Naive thymus-derived CD4-positive, alpha-beta T cell (primary cell): ENCODE measurements around the gene CPA3. TPM values are rescaled to one million over a fixed set of nuclear protein-coding genes. Genes with fewer than 3 reads are reported as not detected.

Source experiments
- ATAC-seq: fragments of 150-1000 bp; cut with Tn5 transposase; 2 replicates; pipeline ENCODE4 v1.10.0; 2021; ENCODE audit warnings: mild to moderate bottlenecking, moderate library complexity
- CTCF ChIA-PET: fragments of 350-600 bp; sonication (Branson Sonifier 250); formaldehyde crosslinking; loops from one replicate; lab custom pipeline; 2021; ENCODE audit warnings: antibody characterized with exemption; lab: Charles Lee
- POLR2A ChIA-PET: fragments of 350-600 bp; sonication (Branson Sonifier 250); formaldehyde crosslinking; loops from one replicate; lab custom pipeline; 2021; ENCODE audit warnings: antibody characterized with exemption, inconsistent platforms; lab: Charles Lee
- DNase-seq, 9 donors: peaks; one replicate each; pipeline versions ENCODE4 v3.0.0 to v3.0.0-alpha.2; 2020 to 2022; ENCODE audit warnings: mixed read lengths in 1 of 9
- H3K27ac ChIP-seq: one replicate; pipeline ENCODE4 v1.7.0; 2013; ENCODE audit warnings: mild to moderate bottlenecking, low read depth, low read length, moderate library complexity
- H3K27me3 ChIP-seq, 2 donors: one replicate each; pipeline ENCODE4 v1.7.0; 2013; ENCODE audit warnings: low read length in 2 of 2, mild to moderate bottlenecking in 2 of 2, moderate library complexity in 2 of 2; ENCODE audit not compliant: control insufficient read depth in 2 of 2, insufficient read depth in 2 of 2
- H3K36me3 ChIP-seq, 3 experiments: 1 replicate in 2 of 3; 2 replicates in 1 of 3; pipeline ENCODE4 v1.7.0; 2013; ENCODE audit warnings: low read length in 3 of 3, mild to moderate bottlenecking in 3 of 3, moderate library complexity in 1 of 3; ENCODE audit not compliant: insufficient read depth in 3 of 3, control insufficient read depth in 2 of 3
- H3K4me1 ChIP-seq, 2 donors: one replicate each; pipeline ENCODE4 v1.7.0; 2013; ENCODE audit warnings: low read length in 2 of 2, mild to moderate bottlenecking in 2 of 2, moderate library complexity in 1 of 2; ENCODE audit not compliant: control insufficient read depth in 2 of 2, insufficient read depth in 2 of 2
- H3K4me3 ChIP-seq: 2 replicates; pipeline ENCODE4 v1.7.0; 2013; ENCODE audit warnings: mild to moderate bottlenecking, low read length
- H3K9me3 ChIP-seq, 3 experiments: 1 replicate in 2 of 3; 2 replicates in 1 of 3; pipeline ENCODE4 v1.7.0; 2013; ENCODE audit warnings: low read length in 3 of 3; ENCODE audit not compliant: control insufficient read depth in 2 of 3
- H3K27ac Mint-ChIP-seq, 9 donors: one replicate each; pipeline ENCODE4 v1.8.0; 2020 to 2022; ENCODE audit warnings: mixed read lengths in 9 of 9, mild to moderate bottlenecking in 8 of 9, moderate library complexity in 5 of 9, inconsistent platforms in 2 of 9
- H3K27me3 Mint-ChIP-seq, 5 donors: one replicate each; pipeline ENCODE4 v1.8.0; 2021 to 2022; ENCODE audit warnings: mixed read lengths in 5 of 5, mild to moderate bottlenecking in 1 of 5
- H3K36me3 Mint-ChIP-seq, 5 donors: one replicate each; pipeline ENCODE4 v1.8.0; 2020 to 2022; ENCODE audit warnings: mixed read lengths in 5 of 5, mild to moderate bottlenecking in 3 of 5, inconsistent platforms in 1 of 5
- H3K4me1 Mint-ChIP-seq, 7 donors: one replicate each; pipeline ENCODE4 v1.8.0; 2020 to 2022; ENCODE audit warnings: mixed read lengths in 7 of 7, mild to moderate bottlenecking in 3 of 7, inconsistent platforms in 1 of 7
- H3K4me3 Mint-ChIP-seq, 10 donors: one replicate each; pipeline ENCODE4 v1.8.0; 2020 to 2022; ENCODE audit warnings: mild to moderate bottlenecking in 10 of 10, mixed read lengths in 10 of 10, moderate library complexity in 6 of 10, inconsistent platforms in 2 of 10
- H3K9me3 Mint-ChIP-seq, 11 donors: one replicate each; pipeline ENCODE4 v1.8.0; 2020 to 2022; ENCODE audit warnings: mixed read lengths in 11 of 11, mild to moderate bottlenecking in 4 of 11, inconsistent platforms in 1 of 11, moderate library complexity in 1 of 11
- intact Hi-C, 2 donors: fragments of 100-400 bp; cut with micrococcal nuclease; formaldehyde crosslinking; loops; one replicate each; pipeline ENCODE4 v1.15.1; 2023
- polyA plus RNA-seq, 2 donors: library from polyadenylated mRNA; unstranded; fragments of 300-500 nt; fragmentation: Illumina TruSeq; gene quantifications; one replicate each; pipeline ENCODE4 v1.2.3, GENCODE V29; 2021
- total RNA-seq, 6 experiments: library from RNA in 5 of 6; stranded (reverse) in 5 of 6; gene quantifications; 1 replicate in 5 of 6; 2 replicates in 1 of 6; pipeline ENCODE4 v1.2.3 and lab custom pipeline; 2021 to 2026

CPA3 gene
- total and polyA plus RNA-seq, 7 experiments from 2014 or later: 4.1 to 9.9 TPM; not detected in 5

DNA sequence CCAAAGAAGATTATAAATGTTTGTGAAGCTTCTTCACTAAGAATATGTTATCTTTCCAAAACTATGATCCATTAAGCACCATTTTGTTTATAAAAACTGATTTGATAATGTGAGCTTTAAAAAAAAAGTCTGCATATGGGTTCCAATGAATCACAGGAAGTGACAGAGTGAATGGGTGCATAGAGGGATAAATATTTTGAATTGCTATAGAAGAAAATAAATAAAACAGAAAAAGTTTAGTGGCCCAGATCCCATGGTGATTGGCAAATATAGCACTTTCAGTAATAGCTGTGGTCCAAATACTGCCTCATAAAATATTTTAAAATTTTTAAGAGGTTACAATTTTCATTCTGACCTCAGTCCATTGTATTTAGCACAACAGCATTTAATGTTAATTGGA is 19.2 kb downstream of the CPA3 start:
- peaks cover 3 to 20% (median 11%) of the 10 kb centered on the region in 5 donors for H3K27me3 Mint-ChIP-seq
- intact Hi-C loops: no loop called here
- CTCF ChIA-PET: interaction anchor here (0.6 kb wide), 1 partner anchor 62 kb away, joined by 3 read pairs; no protein-coding TSS in a partner anchor
- H3K27ac Mint-ChIP-seq: no peak overlapping the region
- POLR2A ChIA-PET: no interaction called here
- H3K27ac ChIP-seq: no peak overlapping the region
- H3K36me3 Mint-ChIP-seq: no peaks in the 10 kb centered on the region
- no peak for DNase-seq
- ATAC-seq: no peak
- H3K9me3 ChIP-seq: no peaks in the 10 kb centered on the region
- H3K27me3 ChIP-seq: no peaks in the 10 kb centered on the region
- H3K9me3 Mint-ChIP-seq: peaks cover 0 to 2% (median 0%) of the 10 kb centered on the region in 11 donors
- H3K4me1 Mint-ChIP-seq: no peaks in the 10 kb centered on the region
- H3K4me3 ChIP-seq: no peak overlapping the region
- H3K4me1 ChIP-seq: no peaks in the 10 kb centered on the region
- H3K36me3 ChIP-seq: no peaks in the 10 kb centered on the region
- H3K4me3 Mint-ChIP-seq: no peak overlapping the region

DNA sequence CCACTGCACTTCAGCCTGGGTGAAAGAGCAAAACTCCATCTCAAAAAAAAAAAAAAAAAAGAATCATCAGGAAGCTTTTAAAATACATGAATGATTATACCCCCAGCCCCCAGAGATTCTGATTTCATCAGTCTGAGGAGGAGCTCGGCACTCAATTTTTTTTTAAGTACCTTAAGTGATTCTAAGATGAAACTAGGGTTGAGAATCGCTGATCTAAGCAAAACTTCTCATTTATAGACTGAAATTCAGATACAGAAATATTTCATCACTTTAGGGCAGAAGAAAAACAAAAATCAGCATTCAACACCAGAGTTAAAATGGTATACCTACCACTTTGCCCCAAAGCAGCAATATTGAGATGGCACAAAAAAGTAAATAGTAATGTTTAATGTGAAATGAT is 24.7 kb downstream of the CPA3 start:
- DNase-seq (no peak), ATAC-seq (no peak)
- Mint-ChIP-seq H3K27ac (no peak overlapping the region), H3K9me3 (peaks cover 0 to 5% (median 0%) of the 10 kb centered on the region in 11 donors), H3K4me3 (no peak overlapping the region), H3K27me3 (peaks cover 8 to 21% (median 12%) of the 10 kb centered on the region in 5 donors), H3K4me1 (no peaks in the 10 kb centered on the region), H3K36me3 (no peaks in the 10 kb centered on the region)
- no peaks in the 10 kb centered on the region for H3K36me3 ChIP-seq
- H3K4me1 ChIP-seq: no peaks in the 10 kb centered on the region
- no peaks in the 10 kb centered on the region for H3K9me3 ChIP-seq
- H3K27ac ChIP-seq: no peak overlapping the region
- intact Hi-C loops: no loop called here
- ChIA-PET POLR2A (no interaction called here), CTCF (no interaction called here)
- no peaks in the 10 kb centered on the region for H3K27me3 ChIP-seq
- H3K4me3 ChIP-seq: no peak overlapping the region

DNA sequence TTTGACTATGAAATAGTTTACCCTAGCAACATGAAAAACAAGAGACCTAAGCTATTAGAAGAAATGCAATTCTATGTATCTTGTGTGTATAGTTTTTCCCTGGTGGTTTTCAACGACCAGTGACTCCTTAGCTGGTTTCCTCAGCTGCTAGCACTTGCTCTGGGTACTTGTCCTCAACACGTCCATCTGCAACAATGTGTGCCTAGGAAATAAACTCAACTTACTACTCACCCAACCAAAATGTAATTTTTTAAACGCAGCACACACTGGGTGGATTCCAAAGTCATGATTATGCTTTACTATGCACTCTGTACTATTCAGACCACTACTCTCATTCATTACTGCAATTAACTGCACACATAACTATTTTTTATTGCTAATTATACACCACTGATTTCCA is 31.0 kb downstream of the CPA3 start:
- Mint-ChIP-seq H3K36me3 (no peaks in the 10 kb centered on the region), H3K4me1 (no peaks in the 10 kb centered on the region), H3K4me3 (no peak overlapping the region), H3K27me3 (peaks cover 5 to 20% (median 15%) of the 10 kb centered on the region in 5 donors), H3K9me3 (peaks cover 0 to 5% (median 0%) of the 10 kb centered on the region in 11 donors), H3K27ac (no peak overlapping the region)
- H3K27me3 ChIP-seq: no peaks in the 10 kb centered on the region
- no peak overlapping the region for H3K4me3 ChIP-seq
- ChIA-PET CTCF (no interaction called here), POLR2A (no interaction called here)
- no peak for DNase-seq
- no peaks in the 10 kb centered on the region for H3K4me1 ChIP-seq
- intact Hi-C loops: no loop called here
- H3K36me3 ChIP-seq: no peaks in the 10 kb centered on the region
- ATAC-seq: no peak
- H3K27ac ChIP-seq: no peak overlapping the region
- H3K9me3 ChIP-seq: no peaks in the 10 kb centered on the region

DNA sequence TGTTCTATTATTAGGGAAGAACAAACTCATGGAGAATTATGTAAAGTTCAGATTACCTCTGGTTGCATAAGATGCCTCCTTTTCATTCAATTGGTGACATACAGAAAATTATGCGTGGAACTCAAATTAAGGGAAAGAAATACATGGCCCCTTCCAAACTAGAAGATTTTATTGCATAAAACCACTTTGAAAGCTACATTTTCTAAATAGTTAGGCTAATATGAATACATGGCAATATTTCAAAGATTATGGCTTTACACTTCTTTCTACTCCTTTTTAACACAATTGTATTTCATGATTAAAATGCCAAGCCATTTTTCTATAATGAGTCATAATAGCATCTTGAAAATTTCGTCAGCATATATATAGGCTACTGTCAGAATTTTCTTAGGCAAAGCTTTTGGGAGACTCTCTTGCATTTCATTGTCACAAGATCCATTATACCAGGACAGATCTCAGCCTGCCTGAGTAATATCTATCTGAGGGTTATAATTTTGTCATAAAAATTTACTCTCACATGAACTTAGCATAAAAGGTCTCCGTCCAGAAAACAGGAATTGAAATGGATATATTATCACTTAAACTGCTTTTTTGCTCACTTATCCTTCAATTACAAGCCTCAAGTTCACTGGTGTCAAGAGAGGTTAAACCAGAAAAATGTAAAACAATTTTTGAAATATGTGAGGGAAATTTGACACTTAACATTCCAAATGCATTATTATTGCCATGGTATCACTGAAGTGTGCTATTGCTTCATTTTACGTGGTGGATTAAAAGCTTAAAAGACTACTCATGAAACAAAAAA is 37.1 kb downstream of the CPA3 start:
- POLR2A ChIA-PET: no interaction called here
- no peak overlapping the region for H3K4me3 ChIP-seq
- H3K4me1 Mint-ChIP-seq: no peaks in the 10 kb centered on the region
- CTCF ChIA-PET: no interaction called here
- H3K27me3 ChIP-seq: no peaks in the 10 kb centered on the region
- no peak overlapping the region for H3K27ac ChIP-seq
- no peak overlapping the region for H3K4me3 Mint-ChIP-seq
- DNase-seq (no peak), ATAC-seq (no peak)
- no peaks in the 10 kb centered on the region for H3K36me3 ChIP-seq
- no peak overlapping the region for H3K27ac Mint-ChIP-seq
- no peaks in the 10 kb centered on the region for H3K9me3 Mint-ChIP-seq
- intact Hi-C loops: no loop called here
- H3K27me3 Mint-ChIP-seq: peaks cover 0 to 28% (median 14%) of the 10 kb centered on the region in 5 donors
- H3K9me3 ChIP-seq: no peaks in the 10 kb centered on the region
- no peaks in the 10 kb centered on the region for H3K36me3 Mint-ChIP-seq
- no peaks in the 10 kb centered on the region for H3K4me1 ChIP-seq

DNA sequence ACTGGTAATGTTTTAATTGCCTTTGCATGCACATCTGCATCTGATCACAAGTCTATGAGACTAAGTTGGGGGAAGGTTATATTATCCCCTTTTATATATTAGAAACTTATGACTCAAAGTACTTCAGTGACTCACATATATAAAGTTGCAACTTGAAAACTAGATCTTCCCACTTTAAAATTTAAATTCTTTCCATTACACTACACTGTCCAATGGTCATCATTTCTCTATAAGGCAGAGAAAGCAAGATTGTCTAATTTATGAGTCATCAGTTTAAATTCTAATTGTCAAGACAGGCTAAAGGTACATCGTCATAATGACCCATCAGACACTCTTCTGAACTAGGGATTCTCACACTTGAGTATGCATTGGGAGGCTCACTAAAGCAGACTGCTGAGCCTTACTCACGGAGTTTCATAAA is 37.9 kb downstream of the CPA3 start:
- Histone ChIP-seq H3K27ac (no peak overlapping the region), H3K27me3 (no peaks in the 10 kb centered on the region), H3K4me3 (no peak overlapping the region), H3K9me3 (no peaks in the 10 kb centered on the region), H3K36me3 (no peaks in the 10 kb centered on the region), H3K4me1 (no peaks in the 10 kb centered on the region)
- no peaks in the 10 kb centered on the region for H3K9me3 Mint-ChIP-seq
- ChIA-PET POLR2A (no interaction called here), CTCF (no interaction called here)
- DNase-seq (no peak), ATAC-seq (no peak)
- no peak overlapping the region for H3K4me3 Mint-ChIP-seq
- no peak overlapping the region for H3K27ac Mint-ChIP-seq
- H3K4me1 Mint-ChIP-seq: no peaks in the 10 kb centered on the region
- H3K36me3 Mint-ChIP-seq: no peaks in the 10 kb centered on the region
- intact Hi-C loops: no loop called here
- peaks cover 0 to 23% (median 11%) of the 10 kb centered on the region in 5 donors for H3K27me3 Mint-ChIP-seq

DNA sequence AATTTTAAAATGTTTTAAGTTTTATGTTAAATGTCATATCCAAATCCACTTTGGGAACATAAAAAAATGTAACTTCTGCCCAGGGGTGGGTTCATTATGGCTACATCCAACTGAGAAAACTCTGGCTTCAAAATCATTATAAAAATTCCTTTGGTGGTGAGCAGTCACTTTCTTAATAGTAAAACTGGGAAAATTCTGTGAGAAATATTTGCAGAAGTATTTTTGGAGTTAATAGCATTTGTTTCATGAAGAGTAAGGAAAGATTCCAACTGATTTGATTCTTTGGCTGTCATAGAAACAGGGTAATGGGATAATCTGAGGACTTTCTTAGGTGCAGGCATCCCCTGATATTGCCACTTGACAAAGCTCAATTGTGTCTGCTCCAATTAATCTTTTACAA is 38.8 kb downstream of the CPA3 start:
- H3K36me3 Mint-ChIP-seq: no peaks in the 10 kb centered on the region
- intact Hi-C loops: no loop called here
- no peak overlapping the region for H3K27ac ChIP-seq
- H3K4me3 Mint-ChIP-seq: no peak overlapping the region
- no peaks in the 10 kb centered on the region for H3K4me1 ChIP-seq
- H3K4me3 ChIP-seq: no peak overlapping the region
- ChIA-PET CTCF (no interaction called here), POLR2A (no interaction called here)
- H3K27ac Mint-ChIP-seq: no peak overlapping the region
- H3K36me3 ChIP-seq: no peaks in the 10 kb centered on the region
- H3K27me3 Mint-ChIP-seq: peaks cover 0 to 28% (median 17%) of the 10 kb centered on the region in 5 donors
- no peaks in the 10 kb centered on the region for H3K4me1 Mint-ChIP-seq
- no peaks in the 10 kb centered on the region for H3K9me3 ChIP-seq
- no peaks in the 10 kb centered on the region for H3K27me3 ChIP-seq
- DNase-seq (no peak), ATAC-seq (no peak)
- H3K9me3 Mint-ChIP-seq: no peaks in the 10 kb centered on the region

DNA sequence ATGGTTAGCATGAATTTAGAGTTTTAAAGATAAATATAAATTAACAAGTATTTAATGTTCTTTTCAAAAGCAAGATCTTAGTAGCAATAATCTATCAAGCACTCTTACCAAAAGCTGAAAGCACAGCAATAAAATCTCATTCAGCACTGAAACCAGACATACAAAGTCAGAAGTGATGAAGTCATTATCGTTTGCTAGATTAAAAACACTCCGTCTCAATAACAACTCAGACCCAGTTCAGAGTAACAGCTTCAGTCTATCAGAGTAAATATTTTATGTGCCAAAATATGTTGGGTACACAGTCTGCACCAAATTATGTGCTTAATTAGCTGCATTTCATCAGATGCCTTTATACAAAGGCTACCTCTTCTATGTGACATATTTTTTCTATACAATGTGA is 41.6 kb downstream of the CPA3 start:
- no peak overlapping the region for H3K27ac Mint-ChIP-seq
- H3K4me1 Mint-ChIP-seq: no peaks in the 10 kb centered on the region
- peaks cover 0 to 35% (median 32%) of the 10 kb centered on the region in 5 donors for H3K27me3 Mint-ChIP-seq
- no peaks in the 10 kb centered on the region for H3K9me3 Mint-ChIP-seq
- ATAC-seq (no peak), DNase-seq (no peak)
- H3K9me3 ChIP-seq: no peaks in the 10 kb centered on the region
- H3K4me3 ChIP-seq: no peak overlapping the region
- CTCF ChIA-PET: no interaction called here
- no peaks in the 10 kb centered on the region for H3K27me3 ChIP-seq
- no peak overlapping the region for H3K4me3 Mint-ChIP-seq
- intact Hi-C loops: no loop called here
- no peak overlapping the region for H3K27ac ChIP-seq
- POLR2A ChIA-PET: no interaction called here
- no peaks in the 10 kb centered on the region for H3K36me3 Mint-ChIP-seq
- no peaks in the 10 kb centered on the region for H3K36me3 ChIP-seq
- no peaks in the 10 kb centered on the region for H3K4me1 ChIP-seq
